ENCODE measurements around the gene SKIC2.

DNA sequence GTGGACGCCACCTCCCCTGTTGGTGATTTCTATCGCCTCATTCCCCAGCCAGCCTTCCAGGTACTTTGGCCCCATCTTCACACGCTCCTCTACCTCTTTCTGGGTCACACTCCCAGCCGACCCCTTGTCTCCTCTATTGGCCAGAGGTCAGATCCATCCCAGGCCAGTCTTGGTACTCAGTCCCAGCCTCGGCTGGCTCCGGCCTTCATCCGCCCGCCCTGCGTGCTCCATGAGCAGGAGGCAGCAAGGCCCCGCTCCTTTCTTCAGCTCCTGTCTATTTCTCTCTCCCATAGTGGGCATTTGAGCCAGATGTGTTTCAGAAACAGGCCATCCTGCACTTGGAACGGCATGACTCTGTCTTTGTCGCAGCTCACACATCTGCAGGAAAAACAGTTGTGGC lies 2.6 kb downstream of the SKIC2 start:
- TF ChIP-seq EZH2 (IDR thresholded peaks at IDR 0.05; ENCODE audit: low read depth, low read length, severe bottlenecking), result no peak
- TF ChIP-seq, protein P1, sequence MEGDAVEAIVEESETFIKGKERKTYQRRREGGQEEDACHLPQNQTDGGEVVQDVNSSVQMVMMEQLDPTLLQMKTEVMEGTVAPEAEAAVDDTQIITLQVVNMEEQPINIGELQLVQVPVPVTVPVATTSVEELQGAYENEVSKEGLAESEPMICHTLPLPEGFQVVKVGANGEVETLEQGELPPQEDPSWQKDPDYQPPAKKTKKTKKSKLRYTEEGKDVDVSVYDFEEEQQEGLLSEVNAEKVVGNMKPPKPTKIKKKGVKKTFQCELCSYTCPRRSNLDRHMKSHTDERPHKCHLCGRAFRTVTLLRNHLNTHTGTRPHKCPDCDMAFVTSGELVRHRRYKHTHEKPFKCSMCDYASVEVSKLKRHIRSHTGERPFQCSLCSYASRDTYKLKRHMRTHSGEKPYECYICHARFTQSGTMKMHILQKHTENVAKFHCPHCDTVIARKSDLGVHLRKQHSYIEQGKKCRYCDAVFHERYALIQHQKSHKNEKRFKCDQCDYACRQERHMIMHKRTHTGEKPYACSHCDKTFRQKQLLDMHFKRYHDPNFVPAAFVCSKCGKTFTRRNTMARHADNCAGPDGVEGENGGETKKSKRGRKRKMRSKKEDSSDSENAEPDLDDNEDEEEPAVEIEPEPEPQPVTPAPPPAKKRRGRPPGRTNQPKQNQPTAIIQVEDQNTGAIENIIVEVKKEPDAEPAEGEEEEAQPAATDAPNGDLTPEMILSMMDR (IDR thresholded peaks at IDR 0.05; ENCODE audit: control extremely low read depth in 1 of 3, insufficient read depth in 1 of 3, low read depth in 1 of 3, low read length in 3 of 3), result no peak
- TF ChIP-seq, protein P2, sequence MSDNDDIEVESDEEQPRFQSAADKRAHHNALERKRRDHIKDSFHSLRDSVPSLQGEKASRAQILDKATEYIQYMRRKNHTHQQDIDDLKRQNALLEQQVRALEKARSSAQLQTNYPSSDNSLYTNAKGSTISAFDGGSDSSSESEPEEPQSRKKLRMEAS (IDR thresholded peaks at IDR 0.05), result no peak
- TF ChIP-seq CEBPB (IDR thresholded peaks at IDR 0.05; ENCODE audit: low read depth, low read length), result no peak
- no peak for TF ChIP-seq JUN (IDR thresholded peaks at IDR 0.05; ENCODE audit: low read depth, low read length)
- TF ChIP-seq POLR2A (IDR thresholded peaks at IDR 0.05; ENCODE audit: control extremely low read depth in 1 of 2, low read depth in 2 of 2, low read length in 2 of 2), result no peak
- TF ChIP-seq RFX5 (IDR thresholded peaks at IDR 0.05; ENCODE audit: borderline replicate concordance, low read depth, low read length), result no peak
- TF ChIP-seq ASH2L (IDR thresholded peaks at IDR 0.05; ENCODE audit: low read length), result no peak
- no peak for TF ChIP-seq POLR2AphosphoS5 (IDR thresholded peaks at IDR 0.05; ENCODE audit: low read depth, low read length)
- TF ChIP-seq YY1 (IDR thresholded peaks at IDR 0.05; ENCODE audit: low read depth, low read length), result no peak
- TF ChIP-seq MAFK (IDR thresholded peaks at IDR 0.05; ENCODE audit: low read depth, low read length), result no peak
- no peak for TF ChIP-seq SP4 (IDR thresholded peaks at IDR 0.05; ENCODE audit: low read length)
- TF ChIP-seq SP2 (IDR thresholded peaks at IDR 0.05; ENCODE audit: low read length), result no peak
- no peak for TF ChIP-seq JUND (IDR thresholded peaks at IDR 0.05; ENCODE audit: low read length)
